HCT116 (cell line): ENCODE results near the gene SALL3.

Experiments used
- CEBPB ChIP-seq: IDR thresholded peaks from 2 replicates; pipeline ENCODE4 v1.6.1; 2012; ENCODE audit warnings: low read depth
- EZH2phosphoT487 ChIP-seq: fragments of 200-600 bp; IDR thresholded peaks from 2 replicates; pipeline ENCODE4 v1.6.1; 2018; ENCODE audit warnings: antibody characterized with exemption, borderline replicate concordance
- FOSL1 ChIP-seq: IDR thresholded peaks from 2 replicates; pipeline ENCODE4 v1.6.1; 2012; ENCODE audit warnings: low read depth
- POLR2A ChIP-seq: IDR thresholded peaks from 2 replicates; pipeline ENCODE4 v1.7.0; 2011; ENCODE audit warnings: borderline replicate concordance; ENCODE audit not compliant: insufficient read depth, insufficient read length; ENCODE audit errors: extremely low read depth
- POLR2AphosphoS5 ChIP-seq: IDR thresholded peaks from 2 replicates; pipeline ENCODE4 v1.6.1; 2011; ENCODE audit warnings: mild to moderate bottlenecking, low read depth, low read length, moderate library complexity
- REST ChIP-seq: IDR thresholded peaks from 2 replicates; pipeline ENCODE4 v1.6.1; 2012; ENCODE audit warnings: low read depth
- SP1 ChIP-seq: IDR thresholded peaks from 2 replicates; pipeline ENCODE4 v1.6.1; 2012; ENCODE audit warnings: low read depth
- YY1 ChIP-seq: IDR thresholded peaks from 2 replicates; pipeline ENCODE4 v1.6.1; 2011; ENCODE audit warnings: low read length, low read depth, moderate library complexity, mild to moderate bottlenecking; ENCODE audit not compliant: insufficient replicate concordance; ENCODE audit errors: extremely low read depth
- ZNF274 ChIP-seq: fragments of 200-500 bp; sonication (Bioruptor generic); IDR thresholded peaks from 2 replicates; pipeline ENCODE4 v1.6.1; 2014; ENCODE audit warnings: mild to moderate bottlenecking, low read depth, low read length, inconsistent platforms
- TF ChIP-seq, protein P1 (sequence below), 3 experiments: fragments of 200-600 bp in 1 of 3; sonication (generic) in 1 of 3; IDR thresholded peaks in 2 of 3; conservative IDR thresholded peaks in 1 of 3; 2 replicates each; pipeline ENCODE4 v1.5.1; 2012 to 2017; ENCODE audit warnings: low read depth in 2 of 3, low read length in 2 of 3, antibody characterized with exemption in 1 of 3, borderline replicate concordance in 1 of 3, control low read depth in 1 of 3, mild to moderate bottlenecking in 1 of 3, mixed read lengths in 1 of 3, mixed run types in 1 of 3, moderate library complexity in 1 of 3; ENCODE audit not compliant: insufficient read depth in 1 of 3
- TF ChIP-seq, protein P2 (sequence below): IDR thresholded peaks from 2 replicates; pipeline ENCODE4 v1.6.1; 2012

- no peak for TF ChIP-seq FOSL1
- TF ChIP-seq, protein P1, sequence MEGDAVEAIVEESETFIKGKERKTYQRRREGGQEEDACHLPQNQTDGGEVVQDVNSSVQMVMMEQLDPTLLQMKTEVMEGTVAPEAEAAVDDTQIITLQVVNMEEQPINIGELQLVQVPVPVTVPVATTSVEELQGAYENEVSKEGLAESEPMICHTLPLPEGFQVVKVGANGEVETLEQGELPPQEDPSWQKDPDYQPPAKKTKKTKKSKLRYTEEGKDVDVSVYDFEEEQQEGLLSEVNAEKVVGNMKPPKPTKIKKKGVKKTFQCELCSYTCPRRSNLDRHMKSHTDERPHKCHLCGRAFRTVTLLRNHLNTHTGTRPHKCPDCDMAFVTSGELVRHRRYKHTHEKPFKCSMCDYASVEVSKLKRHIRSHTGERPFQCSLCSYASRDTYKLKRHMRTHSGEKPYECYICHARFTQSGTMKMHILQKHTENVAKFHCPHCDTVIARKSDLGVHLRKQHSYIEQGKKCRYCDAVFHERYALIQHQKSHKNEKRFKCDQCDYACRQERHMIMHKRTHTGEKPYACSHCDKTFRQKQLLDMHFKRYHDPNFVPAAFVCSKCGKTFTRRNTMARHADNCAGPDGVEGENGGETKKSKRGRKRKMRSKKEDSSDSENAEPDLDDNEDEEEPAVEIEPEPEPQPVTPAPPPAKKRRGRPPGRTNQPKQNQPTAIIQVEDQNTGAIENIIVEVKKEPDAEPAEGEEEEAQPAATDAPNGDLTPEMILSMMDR (IDR thresholded peaks at IDR 0.05 in 2 of 3, conservative IDR thresholded peaks at IDR 0.05 in 1 of 3; ENCODE audit: borderline replicate concordance in 1 of 3, insufficient read depth in 1 of 3, low read depth in 2 of 3, low read length in 2 of 3) = no peak
- TF ChIP-seq ZNF274 = no peak
- TF ChIP-seq POLR2A = no peak
- TF ChIP-seq, protein P2, sequence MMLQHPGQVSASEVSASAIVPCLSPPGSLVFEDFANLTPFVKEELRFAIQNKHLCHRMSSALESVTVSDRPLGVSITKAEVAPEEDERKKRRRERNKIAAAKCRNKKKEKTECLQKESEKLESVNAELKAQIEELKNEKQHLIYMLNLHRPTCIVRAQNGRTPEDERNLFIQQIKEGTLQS = no peak
- TF ChIP-seq EZH2phosphoT487 = no peak
- TF ChIP-seq YY1 = no peak
- no peak for TF ChIP-seq POLR2AphosphoS5
- no peak for TF ChIP-seq REST
- no peak for TF ChIP-seq SP1
- TF ChIP-seq CEBPB = no peak
Measured at GRCh38 chr18:79005653-79006052, 26.0 kb downstream of the SALL3 start.
